HepG2 (cell line): Measurements from ENCODE around the gene CIROP. TPM values are rescaled to one million over a fixed set of nuclear protein-coding genes. Genes with fewer than 3 reads are reported as not detected.
A peak's percentile ranks its signal among the peaks of the same experiment; 100 is the strongest.

Source experiments
- ARNT ChIP-seq: fragments of 450-650 bp; IDR thresholded peaks from 2 replicates; pipeline ENCODE4 v1.6.1; 2017
- DNMT1 ChIP-seq: sonication (generic); formaldehyde crosslinking; IDR thresholded peaks from 2 replicates; pipeline ENCODE4 v1.5.1; 2020; ENCODE audit warnings: mild to moderate bottlenecking, missing genetic modification reagents
- HBP1 ChIP-seq: IDR thresholded peaks from 2 replicates; pipeline ENCODE4 v1.6.1; 2016; ENCODE audit warnings: low read depth, control low read depth
- KAT7 ChIP-seq: IDR thresholded peaks from 2 replicates; pipeline ENCODE4 v1.6.1; 2018; ENCODE audit warnings: borderline replicate concordance, missing compliant biosample characterization
- NFE2 ChIP-seq: sonication (generic); formaldehyde crosslinking; IDR thresholded peaks from 2 replicates; pipeline ENCODE4 v1.4.0; 2020; ENCODE audit warnings: missing genetic modification reagents
- PBX2 ChIP-seq: IDR thresholded peaks from 2 replicates; pipeline ENCODE4 v1.6.1; 2016; ENCODE audit warnings: control low read depth
- POLR2AphosphoS5 ChIP-seq: IDR thresholded peaks from 2 replicates; pipeline ENCODE4 v1.6.1; 2012; ENCODE audit warnings: low read depth, low read length
- RARG ChIP-seq: sonication (generic); formaldehyde crosslinking; IDR thresholded peaks from 2 replicates; pipeline ENCODE4 v1.4.0; 2020; ENCODE audit warnings: low read depth, mild to moderate bottlenecking, missing genetic modification reagents
- SMAD9 ChIP-seq: sonication (generic); formaldehyde crosslinking; IDR thresholded peaks from 2 replicates; pipeline ENCODE4 v1.5.1; 2020; ENCODE audit warnings: mild to moderate bottlenecking, missing genetic modification reagents
- TOE1 ChIP-seq: sonication (generic); formaldehyde crosslinking; IDR thresholded peaks from 2 replicates; pipeline ENCODE4 v1.4.0; 2020; ENCODE audit warnings: mild to moderate bottlenecking, missing genetic modification reagents
- TSC22D2 ChIP-seq: sonication (generic); formaldehyde crosslinking; IDR thresholded peaks from 2 replicates; pipeline ENCODE4 v1.5.1; 2020; ENCODE audit warnings: missing genetic modification reagents, mild to moderate bottlenecking, borderline replicate concordance
- ZBTB4 ChIP-seq: sonication (generic); formaldehyde crosslinking; IDR thresholded peaks from 2 replicates; pipeline ENCODE4 v1.4.0; 2020; ENCODE audit warnings: missing genetic modification reagents, mild to moderate bottlenecking, borderline replicate concordance
- ZBTB8A ChIP-seq: sonication (generic); formaldehyde crosslinking; IDR thresholded peaks from 2 replicates; pipeline ENCODE4 v1.4.0; 2020; ENCODE audit warnings: mild to moderate bottlenecking, low read depth, missing genetic modification reagents, borderline replicate concordance
- ZNF136 ChIP-seq: sonication (generic); formaldehyde crosslinking; IDR thresholded peaks from 2 replicates; pipeline ENCODE4 v1.8.1; 2022; ENCODE audit warnings: low read depth, mild to moderate bottlenecking, moderate library complexity, missing genetic modification reagents
- ZNF263 ChIP-seq: sonication (generic); formaldehyde crosslinking; IDR thresholded peaks from 2 replicates; pipeline ENCODE4 v1.4.0; 2020; ENCODE audit warnings: missing genetic modification reagents
- ZNF34 ChIP-seq: sonication (generic); formaldehyde crosslinking; IDR thresholded peaks from 2 replicates; pipeline ENCODE4 v1.4.0; 2020; ENCODE audit warnings: mild to moderate bottlenecking, missing genetic modification reagents, borderline replicate concordance
- ZNF383 ChIP-seq: sonication (generic); formaldehyde crosslinking; IDR thresholded peaks from 2 replicates; pipeline ENCODE4 v1.4.0; 2020; ENCODE audit warnings: missing genetic modification reagents, mild to moderate bottlenecking, borderline replicate concordance
- ZNF564 ChIP-seq: sonication (generic); formaldehyde crosslinking; IDR thresholded peaks from 2 replicates; pipeline ENCODE4 v1.8.1; 2023; ENCODE audit warnings: mild to moderate bottlenecking, missing genetic modification reagents
- ZNF766 ChIP-seq: sonication (generic); formaldehyde crosslinking; IDR thresholded peaks from 2 replicates; pipeline ENCODE4 v1.5.0; 2020; ENCODE audit warnings: missing genetic modification reagents, borderline replicate concordance
- polyA plus RNA-seq, 8 experiments: library from polyadenylated mRNA; depleted of rRNA in 3 of 8; stranded (reverse) in 7 of 8; unstranded in 1 of 8; fragments of >200 nt; fragmentation: Illumina TruSeq in 4 of 8; extraction: Trizol in 4 of 8; gene quantifications; 2 replicates each; pipeline versions ENCODE4 v1.2.1 to v1.2.3, GENCODE V29; 2011 to 2016; ENCODE audit warnings: low read depth in 4 of 8, missing spikeins in 1 of 8, mixed read lengths in 1 of 8; ENCODE audit not compliant: insufficient read depth in 1 of 8
- total RNA-seq, 5 experiments: library from RNA; depleted of rRNA; stranded (reverse); fragments of >200 nt; fragmentation: Illumina TruSeq; extraction: Trizol; gene quantifications; 2 replicates each; pipeline ENCODE4 v1.2.3, GENCODE V29; 2016; ENCODE audit warnings: low read depth in 1 of 5
- TF ChIP-seq, protein P1 (sequence below): IDR thresholded peaks from 2 replicates; pipeline ENCODE4 v1.6.1; 2016
- TF ChIP-seq, protein P2 (sequence below): IDR thresholded peaks from 2 replicates; pipeline ENCODE4 v1.6.1; 2018; ENCODE audit warnings: missing genetic modification reagents
- TF ChIP-seq, protein P3 (sequence below): sonication (generic); formaldehyde crosslinking; conservative IDR thresholded peaks from 2 replicates; pipeline ENCODE4 v1.8.1; 2023; ENCODE audit warnings: missing genetic modification reagents

Gene CIROP
- total and polyA plus RNA-seq, 2 of the 13 experiments (the other 11 are each of a cell fraction or from before 2014, with no cell fraction given), result 0.07 TPM; not detected in 1

GRCh38 chr14:23094666-23095195 is 10.1 kb downstream of the CIROP start, which contains the start of gene ACIN1 (continued):
- TF ChIP-seq, protein P1, sequence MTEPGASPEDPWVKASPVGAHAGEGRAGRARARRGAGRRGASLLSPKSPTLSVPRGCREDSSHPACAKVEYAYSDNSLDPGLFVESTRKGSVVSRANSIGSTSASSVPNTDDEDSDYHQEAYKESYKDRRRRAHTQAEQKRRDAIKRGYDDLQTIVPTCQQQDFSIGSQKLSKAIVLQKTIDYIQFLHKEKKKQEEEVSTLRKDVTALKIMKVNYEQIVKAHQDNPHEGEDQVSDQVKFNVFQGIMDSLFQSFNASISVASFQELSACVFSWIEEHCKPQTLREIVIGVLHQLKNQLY (CRISPR knock-in tag), result no peak
- TF ChIP-seq ZNF263 (CRISPR knock-in tag) (peak; percentile 80), ZNF383 (CRISPR knock-in tag) (peak; percentile 99; the same call in 1 of the 2 replicates), TOE1 (CRISPR knock-in tag) (peak; percentile 18; the same call in 1 of the 2 replicates), ZNF136 (CRISPR knock-in tag) (peak; percentile 48; the same call in 1 of the 2 replicates), DNMT1 (CRISPR knock-in tag) (peak; percentile 100), TSC22D2 (peak; percentile 84; the same call in 1 of the 2 replicates), ZBTB4 (CRISPR knock-in tag) (peak; percentile 95; the same call in 1 of the 2 replicates), RARG (CRISPR knock-in tag) (peak; percentile 96), ZNF564 (CRISPR knock-in tag) (peak; percentile 81), ARNT (no peak), NFE2 (CRISPR knock-in tag) (no peak), POLR2AphosphoS5 (peak; percentile 95), HBP1 (CRISPR knock-in tag) (no peak), SMAD9 (CRISPR knock-in tag) (peak; percentile 98), ZBTB8A (CRISPR knock-in tag) (peak; percentile 98), KAT7 (CRISPR knock-in tag) (peak; percentile 99; the same call in 1 of the 2 replicates), PBX2 (CRISPR knock-in tag) (no peak; the same call in 1 of the 2 replicates), ZNF34 (peak; percentile 100), ZNF766 (peak; percentile 96)
- TF ChIP-seq, protein P2, sequence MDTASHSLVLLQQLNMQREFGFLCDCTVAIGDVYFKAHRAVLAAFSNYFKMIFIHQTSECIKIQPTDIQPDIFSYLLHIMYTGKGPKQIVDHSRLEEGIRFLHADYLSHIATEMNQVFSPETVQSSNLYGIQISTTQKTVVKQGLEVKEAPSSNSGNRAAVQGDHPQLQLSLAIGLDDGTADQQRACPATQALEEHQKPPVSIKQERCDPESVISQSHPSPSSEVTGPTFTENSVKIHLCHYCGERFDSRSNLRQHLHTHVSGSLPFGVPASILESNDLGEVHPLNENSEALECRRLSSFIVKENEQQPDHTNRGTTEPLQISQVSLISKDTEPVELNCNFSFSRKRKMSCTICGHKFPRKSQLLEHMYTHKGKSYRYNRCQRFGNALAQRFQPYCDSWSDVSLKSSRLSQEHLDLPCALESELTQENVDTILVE (CRISPR knock-in tag), result peak; percentile 51; the same call in 1 of the 2 replicates
- TF ChIP-seq, protein P3, sequence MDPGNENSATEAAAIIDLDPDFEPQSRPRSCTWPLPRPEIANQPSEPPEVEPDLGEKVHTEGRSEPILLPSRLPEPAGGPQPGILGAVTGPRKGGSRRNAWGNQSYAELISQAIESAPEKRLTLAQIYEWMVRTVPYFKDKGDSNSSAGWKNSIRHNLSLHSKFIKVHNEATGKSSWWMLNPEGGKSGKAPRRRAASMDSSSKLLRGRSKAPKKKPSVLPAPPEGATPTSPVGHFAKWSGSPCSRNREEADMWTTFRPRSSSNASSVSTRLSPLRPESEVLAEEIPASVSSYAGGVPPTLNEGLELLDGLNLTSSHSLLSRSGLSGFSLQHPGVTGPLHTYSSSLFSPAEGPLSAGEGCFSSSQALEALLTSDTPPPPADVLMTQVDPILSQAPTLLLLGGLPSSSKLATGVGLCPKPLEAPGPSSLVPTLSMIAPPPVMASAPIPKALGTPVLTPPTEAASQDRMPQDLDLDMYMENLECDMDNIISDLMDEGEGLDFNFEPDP (CRISPR knock-in tag), result peak; percentile 99
